Stimulated activated CD8-positive, alpha-beta memory T cell treated with anti-CD3 and anti-CD28 coated beads, Interleukin-2, amount 100 ng/mL, for 48 hours (primary cell): ENCODE results near the gene PSMB5.

Experiments used
- DNase-seq, 2 donors: peaks; one replicate each; pipeline ENCODE4 v3.0.0-alpha.2; 2020; ENCODE audit warnings: low read depth in 2 of 2

PSMB5 gene

GRCh38 chr14:22987291-22987690, 47.4 kb downstream of the PSMB5 start:
- no peak for DNase-seq

DNA sequence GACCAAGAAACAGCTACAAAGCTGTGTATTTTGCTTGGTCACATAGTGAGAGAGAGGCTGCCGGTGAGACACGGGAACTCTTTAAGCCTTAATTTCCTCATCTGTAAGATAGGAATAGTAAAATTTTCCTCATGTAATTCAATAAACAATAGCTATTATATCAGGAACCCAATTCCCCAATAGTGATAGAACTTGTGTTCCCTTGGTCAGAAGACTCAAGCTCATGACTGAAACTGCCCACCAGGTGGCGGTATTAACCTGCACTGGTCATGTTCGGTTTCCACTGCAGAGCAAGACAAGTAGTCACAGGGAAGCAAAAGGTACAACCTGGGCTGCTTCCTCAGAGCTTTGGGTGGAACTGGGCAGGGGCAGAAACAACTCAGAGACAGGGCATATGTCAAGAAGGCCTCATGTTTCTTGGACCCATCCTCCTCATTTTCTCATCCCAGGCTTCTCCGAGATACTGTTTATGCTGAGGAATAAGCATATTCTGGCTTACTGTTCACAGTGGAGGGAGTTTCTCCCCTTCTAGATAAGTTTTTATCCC, 48.1 kb downstream of the PSMB5 start:
- peak; percentile 79 to 83 for DNase-seq

- no peak for DNase-seq
These were observed 48.7 kb downstream of the PSMB5 start for GRCh38 chr14:22985894-22986507.

DNA sequence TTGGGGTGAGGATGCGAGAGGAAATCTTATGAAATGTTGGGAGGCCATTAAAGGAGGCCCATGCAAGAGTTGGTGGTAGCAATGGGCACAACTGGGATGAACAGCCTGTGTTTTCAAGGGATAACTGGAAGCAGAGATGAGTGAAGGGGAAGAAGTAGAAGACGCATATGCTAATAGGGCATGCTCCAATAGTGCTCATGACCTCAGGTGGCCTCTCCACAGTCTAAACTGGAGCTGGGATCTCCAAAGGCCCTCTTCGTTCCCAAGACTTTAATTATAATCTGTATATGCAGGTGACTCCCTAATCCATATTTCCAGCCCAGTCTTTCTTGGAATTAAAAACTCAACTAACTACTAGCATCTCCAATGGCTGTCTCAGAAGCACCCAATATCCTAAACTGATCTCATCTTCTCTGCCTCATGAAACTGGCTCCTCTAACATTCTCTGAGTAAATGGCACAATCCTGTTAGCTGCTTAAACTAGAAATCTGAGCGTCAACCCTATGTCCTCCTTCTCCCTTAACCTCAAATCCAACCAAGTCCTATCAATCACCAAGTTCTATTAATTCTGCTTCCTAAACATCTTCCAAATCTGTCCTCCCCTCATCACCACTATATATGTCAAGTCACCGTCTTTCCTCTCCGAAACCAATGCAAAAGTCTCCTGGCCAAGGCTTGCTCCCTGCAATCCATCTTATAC, 49.6 kb downstream of the PSMB5 start:
- DNase-seq: no peak

DNA sequence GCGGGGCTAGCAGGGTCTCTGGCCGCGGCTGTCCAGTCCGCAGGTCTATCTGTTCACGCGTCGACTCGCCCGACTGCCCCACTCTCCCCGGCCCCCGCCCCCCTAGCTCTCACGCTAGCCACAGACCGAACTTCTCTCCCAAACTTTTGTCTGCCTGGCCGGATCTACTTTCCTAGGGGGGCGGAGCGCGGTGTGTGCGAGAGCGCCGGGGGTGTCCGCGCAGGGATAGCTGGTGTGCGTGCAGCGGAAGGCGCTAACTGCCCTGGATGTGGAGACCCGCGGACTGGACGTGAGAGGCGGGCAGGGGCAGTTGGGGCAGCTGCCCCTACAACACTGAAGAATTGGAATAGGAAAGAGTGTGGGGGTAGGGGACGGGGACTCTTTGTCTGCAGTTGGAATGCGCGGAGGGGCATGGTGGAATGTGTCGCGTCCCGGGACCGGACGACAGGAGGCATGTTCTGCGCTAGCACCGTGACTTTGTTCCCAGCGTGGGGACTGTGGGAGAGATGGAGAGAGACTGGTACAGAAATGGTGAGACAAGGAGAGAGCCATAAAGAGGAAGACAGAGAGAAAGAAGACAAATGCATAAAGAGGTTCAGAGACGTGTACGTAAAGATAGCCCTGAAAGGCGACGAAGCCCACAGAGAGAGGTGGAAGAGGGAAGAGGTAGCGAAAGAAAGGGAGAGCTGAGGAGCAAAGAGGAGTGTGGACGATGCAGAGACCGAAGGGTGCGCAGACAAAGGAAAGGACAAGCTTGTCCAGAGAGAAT, 52.0 kb downstream of the PSMB5 start, which contains the start of gene AJUBA:
TSS of gene AJUBA (minus strand) at position 75 of the 769 bp plus-strand sequence. CDS start 285 bp downstream, outside the sequence.
- DNase-seq: peak; percentile 48 to 61

GRCh38 chr14:22981876-22982476, 52.7 kb downstream of the PSMB5 start:
- no peak for DNase-seq

DNA sequence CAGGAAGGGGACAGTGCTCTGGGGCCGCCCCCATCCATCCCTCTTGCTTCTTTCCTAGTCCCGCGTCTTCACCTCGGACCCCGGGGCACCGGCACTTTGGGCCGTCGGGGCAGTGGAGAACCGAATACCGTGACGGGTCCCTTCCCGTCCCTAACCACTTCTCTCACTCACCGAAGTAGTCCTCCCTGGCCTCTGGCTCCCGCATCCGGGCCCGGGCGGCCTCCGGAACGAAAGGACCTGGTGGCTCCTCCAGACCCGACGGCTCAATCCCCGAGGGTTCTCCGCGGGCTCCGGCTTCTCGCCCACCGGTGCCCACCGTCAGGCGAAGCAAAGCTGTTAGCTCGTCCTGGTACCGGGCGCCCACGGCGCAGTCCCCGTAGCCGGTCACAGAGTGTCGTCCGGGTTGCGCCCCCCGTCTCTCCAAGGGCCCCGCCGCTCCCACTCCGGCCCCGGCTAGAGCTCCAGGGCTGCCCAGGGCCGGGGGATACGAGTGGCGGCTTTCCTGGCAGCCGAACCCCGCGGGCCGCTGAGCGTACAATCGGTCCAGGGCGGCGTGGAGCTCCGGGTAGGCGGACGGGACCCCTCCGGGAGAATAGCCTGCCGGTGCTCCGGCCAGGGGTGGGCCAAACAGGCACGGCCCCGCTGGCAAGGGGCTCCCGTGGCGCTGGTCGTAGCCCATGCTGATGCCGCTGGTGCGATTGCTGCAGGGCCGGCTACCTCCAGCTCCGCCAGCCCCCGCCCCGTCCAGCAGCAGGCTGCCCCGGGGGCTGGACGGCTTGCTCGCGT, 53.4 kb downstream of the PSMB5 start:
- DNase-seq: no peak

DNA sequence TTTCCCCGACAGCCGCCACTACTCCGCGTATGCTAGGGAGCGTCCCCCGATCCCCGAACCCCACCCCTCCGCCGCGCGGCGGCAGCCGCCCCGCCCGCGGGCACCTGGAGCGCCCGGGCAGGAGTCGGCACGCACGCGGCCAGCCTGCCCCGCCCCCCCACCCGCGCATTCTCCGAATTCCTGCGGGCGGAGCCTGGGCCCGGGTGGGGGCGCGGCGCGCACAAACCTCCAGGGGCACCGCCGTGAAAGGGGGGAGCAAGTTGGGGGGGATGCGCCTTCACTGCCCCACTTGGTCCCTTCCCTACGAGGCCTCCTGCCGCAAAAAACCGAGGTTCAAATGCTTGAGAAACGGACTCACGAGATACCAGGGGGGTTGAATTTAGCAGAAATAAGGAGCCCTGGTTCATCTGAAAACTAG, 54.0 kb downstream of the PSMB5 start:
- no peak for DNase-seq

GRCh38 chr14:22979748-22980392, 54.8 kb downstream of the PSMB5 start:
- no peak for DNase-seq

DNA sequence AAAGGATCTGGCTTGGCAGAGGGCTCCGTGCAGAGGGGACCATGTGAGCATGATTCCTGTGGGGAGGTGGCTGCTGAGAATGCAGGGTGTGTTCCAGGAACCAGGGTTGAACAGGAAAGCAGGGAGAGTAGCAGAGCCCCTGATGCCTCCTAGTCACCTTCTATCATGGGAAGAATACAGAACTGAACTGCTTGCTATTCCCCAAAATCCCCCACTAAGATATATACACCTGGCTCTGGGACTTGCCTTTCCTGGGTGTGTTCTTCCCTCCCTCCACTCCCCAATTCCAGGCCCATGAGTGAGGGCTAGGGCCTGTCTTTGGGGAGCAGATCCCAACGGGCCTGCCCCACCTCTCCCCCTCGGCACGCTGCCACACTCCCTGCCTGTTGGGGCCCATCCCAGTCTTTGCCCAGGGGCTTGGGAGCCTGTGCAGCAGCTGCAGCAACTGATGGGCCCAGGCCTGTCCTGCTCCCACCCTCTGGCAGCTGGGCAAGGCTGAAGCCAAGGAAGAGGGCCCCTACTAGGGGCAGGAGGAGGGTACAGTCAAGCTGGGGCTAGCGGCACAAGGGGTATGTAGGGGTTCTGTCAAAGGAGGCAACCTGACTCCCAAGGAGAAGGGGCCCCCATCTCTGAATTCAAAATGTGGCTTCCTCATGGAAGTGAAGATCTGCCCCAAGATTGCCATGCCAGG, 55.6 kb downstream of the PSMB5 start:
- DNase-seq: no peak

- no peak for DNase-seq
These were observed 56.2 kb downstream of the PSMB5 start for GRCh38 chr14:22978487-22978837.

DNA sequence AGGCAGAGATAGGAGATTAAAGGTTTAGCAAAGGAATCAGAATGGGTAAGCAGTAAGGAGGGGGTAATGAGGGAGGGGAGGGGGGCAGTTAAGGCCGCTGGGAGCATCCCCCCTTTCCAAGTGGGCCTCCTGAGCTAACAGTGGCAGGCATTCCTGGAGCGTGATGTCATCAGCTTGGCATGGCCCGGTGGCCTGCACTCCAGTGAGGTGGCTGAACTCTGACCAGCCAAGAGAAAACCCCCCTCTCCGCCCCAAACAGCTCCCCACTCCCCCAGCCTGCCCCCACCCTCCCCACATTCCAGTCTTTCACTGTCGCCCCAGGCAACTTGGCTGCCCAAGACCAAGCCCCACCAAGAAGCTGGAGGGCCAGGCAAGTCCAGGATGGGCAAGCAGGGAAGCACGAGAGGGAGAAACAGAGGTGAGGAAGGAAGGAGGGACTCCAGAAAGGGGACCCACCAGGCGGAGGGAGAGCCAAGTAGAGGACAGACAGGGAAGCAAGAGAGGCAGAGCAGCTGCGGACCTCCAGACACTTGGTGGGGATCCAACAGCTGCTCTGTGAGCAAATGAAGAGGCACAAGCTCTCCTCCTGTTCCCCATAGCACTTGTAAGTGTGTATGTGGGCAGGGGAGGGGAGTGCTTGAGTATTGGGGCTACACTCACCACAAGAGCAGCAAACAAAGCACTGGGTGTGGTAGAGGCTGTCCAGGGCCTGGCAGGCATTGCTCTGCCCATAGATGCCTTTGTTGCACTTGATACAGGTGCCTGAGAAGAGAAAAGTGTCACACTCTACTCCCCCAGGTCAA, 56.8 kb downstream of the PSMB5 start:
- no peak for DNase-seq

DNA sequence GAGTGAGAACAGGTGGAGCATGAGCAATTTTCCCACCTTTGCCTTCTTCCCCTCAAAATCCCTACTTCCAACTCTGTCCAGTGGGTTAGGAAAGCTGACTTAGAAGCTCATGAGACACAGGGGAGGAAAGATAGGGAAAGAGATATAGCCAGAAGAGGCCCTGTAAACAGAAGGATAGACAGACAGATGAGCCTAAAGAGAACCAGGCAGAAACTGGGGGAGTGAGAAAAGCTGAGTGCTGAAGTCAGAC, 57.3 kb downstream of the PSMB5 start:
- DNase-seq: no peak

DNA sequence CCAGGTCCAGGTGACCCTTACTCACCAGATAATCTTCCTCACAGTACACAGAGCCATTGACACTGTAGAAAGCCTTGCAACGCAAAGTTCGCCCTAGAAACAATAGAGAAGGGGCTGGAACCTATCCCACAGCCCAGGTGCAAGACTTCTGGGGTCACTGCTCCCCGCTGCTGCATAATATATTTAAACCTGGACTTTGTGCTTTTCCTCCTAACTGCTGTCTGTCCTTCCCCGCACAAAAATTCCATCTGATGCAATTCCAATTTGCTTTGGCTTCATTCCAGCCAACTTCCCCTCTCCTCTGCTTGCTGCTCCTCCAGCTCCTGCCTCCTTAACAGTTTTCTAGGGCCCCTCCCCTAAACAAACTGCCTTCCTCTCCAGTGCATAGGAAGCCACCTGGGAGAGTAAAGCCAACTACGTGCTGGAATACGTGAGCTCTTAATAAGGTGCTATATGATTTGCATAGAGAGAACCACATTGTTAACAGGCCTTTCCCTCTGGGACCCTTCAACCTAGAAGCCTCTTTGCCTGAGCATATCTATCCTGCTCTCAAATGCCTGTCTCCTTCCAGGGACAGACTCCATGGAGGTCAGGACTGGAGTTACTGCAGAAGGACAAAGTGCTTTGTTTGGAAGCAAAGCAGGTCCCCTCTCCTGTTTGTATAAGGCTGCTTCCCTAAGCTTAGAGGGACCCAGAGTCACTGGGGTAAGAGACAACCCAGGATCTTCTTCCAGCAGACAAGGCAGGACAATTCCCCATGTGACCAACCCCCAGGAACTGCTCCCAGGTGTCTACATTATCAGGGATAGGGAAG, 57.9 kb downstream of the PSMB5 start:
- DNase-seq: no peak
